ENCODE data around the gene KHDC4. TPM values are rescaled to one million over a fixed set of nuclear protein-coding genes. Genes with fewer than 3 reads are reported as not detected.

KHDC4 gene
- total and polyA plus RNA-seq, 2 of the 13 experiments (the other 11 are each of a cell fraction or from before 2014, with no cell fraction given) = 33.5 to 92.0 TPM

- no peak for TF ChIP-seq CSRNP1 (CRISPR knock-in tag; IDR thresholded peaks at IDR 0.05)
- TF ChIP-seq MEIS2 (CRISPR knock-in tag; IDR thresholded peaks at IDR 0.05) = peak; percentile 59; the same call in 1 of the 2 replicates
- peak; percentile 37; the same call in 1 of the 2 replicates for TF ChIP-seq RARA (CRISPR knock-in tag; IDR thresholded peaks at IDR 0.05)
- no peak for TF ChIP-seq DNMT1 (CRISPR knock-in tag; IDR thresholded peaks at IDR 0.05)
- TF ChIP-seq ZFP1 (CRISPR knock-in tag; IDR thresholded peaks at IDR 0.05) = 0 out of 2 replicates have a peak, but pooled peaks have one; percentile 19
- no peak for TF ChIP-seq SRSF9 (IDR thresholded peaks at IDR 0.05; ENCODE audit: borderline replicate concordance, insufficient read depth, low read depth, low read length, poor library complexity, severe bottlenecking)
- TF ChIP-seq ATF6 (CRISPR knock-in tag; conservative IDR thresholded peaks at IDR 0.05) = no peak
- no peak for TF ChIP-seq GPN1 (CRISPR knock-in tag; IDR thresholded peaks at IDR 0.05; ENCODE audit: borderline replicate concordance)
- peak; percentile 50 for TF ChIP-seq TFDP2 (CRISPR knock-in tag; IDR thresholded peaks at IDR 0.05)
- TF ChIP-seq ZNF687 (CRISPR knock-in tag; IDR thresholded peaks at IDR 0.05) = peak; percentile 71
- no peak for TF ChIP-seq ZNF780A (CRISPR knock-in tag; IDR thresholded peaks at IDR 0.05)
- no peak for TF ChIP-seq ZNF569 (CRISPR knock-in tag; IDR thresholded peaks at IDR 0.05; ENCODE audit: borderline replicate concordance)
- peak in 1 of 2 experiments; percentile 25; a peak in 1 of 4 replicates for TF ChIP-seq REST (IDR thresholded peaks at IDR 0.05; ENCODE audit: borderline replicate concordance in 1 of 2, low read depth in 1 of 2, low read length in 2 of 2)
- TF ChIP-seq ZNF468 (CRISPR knock-in tag; IDR thresholded peaks at IDR 0.05) = no peak
These were observed 22.8 kb downstream of the KHDC4 start, which contains the start of gene RIT1 (continued) for GRCh38 chr1:155911156-155912055.
